ENCODE data around the gene CLIC2. TPM values are rescaled to one million over a fixed set of nuclear protein-coding genes. Genes with fewer than 3 reads are reported as not detected.

The CLIC2 gene
- total RNA-seq, 1 experiment from 2014 or later: 0.98 TPM

GRCh38 chrX:155251391-155251790, 83.0 kb downstream of the CLIC2 start:
- no peaks in the 10 kb centered on the region for H3K79me1 ChIP-seq (ENCODE audit: insufficient read depth, low read depth, low read length, poor library complexity, severe bottlenecking)
- H3K4ac ChIP-seq (ENCODE audit: low read depth, low read length): no peak overlapping the region
- no peak overlapping the region for H2BK15ac ChIP-seq (ENCODE audit: low read depth, low read length)
- Mint-ChIP-seq H3K4me3 (no peak overlapping the region), H3K9me3 (peaks cover 58 to 69% of the 10 kb centered on the region in 2 experiments), H3K4me1 (peaks cover 5 to 7% of the 10 kb centered on the region in 2 experiments), H3K27ac (no peak overlapping the region), H3K27me3 (ENCODE audit: low read depth) (no peaks in the 10 kb centered on the region), H3K36me3 (ENCODE audit: insufficient read depth in 1 of 3, low read depth in 3 of 3) (peaks cover 0 to 2% (median 0%) of the 10 kb centered on the region in 3 experiments; a peak in 2 of 7 replicates)
- H3K4me1 ChIP-seq (ENCODE audit: insufficient read depth, low read length): no peaks in the 10 kb centered on the region
- H4K91ac ChIP-seq (ENCODE audit: insufficient read length, low read depth, low read length): no peak overlapping the region
- no peak overlapping the region for H3K14ac ChIP-seq (ENCODE audit: insufficient read depth, low read length)
- H3K23me2 ChIP-seq (ENCODE audit: insufficient read length, low read depth, low read length, poor library complexity, severe bottlenecking): no peaks in the 10 kb centered on the region
- no peak overlapping the region for H2BK12ac ChIP-seq (ENCODE audit: insufficient read length, low read depth, low read length)
- no peaks in the 10 kb centered on the region for H3K79me2 ChIP-seq (ENCODE audit: insufficient read depth, low read length)
- no peak overlapping the region for H3K4me2 ChIP-seq (ENCODE audit: insufficient read depth, insufficient read length, low read length)
- H3K9me3 ChIP-seq (ENCODE audit: control insufficient read depth, low read depth, low read length): peaks cover 35% of the 10 kb centered on the region
- H3K18ac ChIP-seq (ENCODE audit: insufficient read length, low read depth, low read length): no peak overlapping the region
- no peak overlapping the region for H3T11ph ChIP-seq (ENCODE audit: low read length)
- H2BK120ac ChIP-seq (ENCODE audit: low read depth, low read length, poor library complexity, severe bottlenecking): no peak overlapping the region
- H2BK20ac ChIP-seq (ENCODE audit: low read depth, low read length, poor library complexity, severe bottlenecking): no peak overlapping the region
- no peak overlapping the region for H4K5ac ChIP-seq (ENCODE audit: insufficient read length, low read depth, low read length)
- TF ChIP-seq CTCF (conservative IDR thresholded peaks at IDR 0.05): no peak
- no peak for DNase-seq
- H3K27ac ChIP-seq (ENCODE audit: insufficient read length, low read depth, low read length): no peak overlapping the region
- H3K9ac ChIP-seq (ENCODE audit: extremely low read depth, insufficient read length, low read length): no peak overlapping the region
- no peak overlapping the region for H4K8ac ChIP-seq (replicated peaks; ENCODE audit: insufficient read length, low read depth, low read length)
- no CpG with 5 or more reads among the region's 1 CpG for WGBS (ENCODE audit: extremely low coverage, insufficient read length, low lambda C conversion rate)
- no peak overlapping the region for H3K56ac ChIP-seq (ENCODE audit: insufficient read length, low read depth, low read length)
- no peaks in the 10 kb centered on the region for H4K20me1 ChIP-seq (ENCODE audit: control insufficient read depth, insufficient read depth, insufficient read length)
- no peak overlapping the region for H2BK5ac ChIP-seq (ENCODE audit: insufficient read length, low read length)
- no peak overlapping the region for H3K23ac ChIP-seq (ENCODE audit: insufficient read length, low read depth, low read length)
- no peaks in the 10 kb centered on the region for H3K27me3 ChIP-seq (ENCODE audit: insufficient read depth, low read length)
- no peak overlapping the region for H2AK5ac ChIP-seq (ENCODE audit: insufficient read length, low read length)
- no peak overlapping the region for H2AFZ ChIP-seq (ENCODE audit: low read length)

Measured in H9 (cell line).